Heart right ventricle (tissue), 16 donors: ENCODE measurements around the gene PEF1. TPM values are rescaled to one million over a fixed set of nuclear protein-coding genes. Genes with fewer than 3 reads are reported as not detected.

Source experiments
- ATAC-seq, 8 donors: fragments of 200-7000 bp; cut with Tn5 transposase; one replicate each; pipeline ENCODE4 v1.9.1; 2020; ENCODE audit warnings: mild to moderate bottlenecking in 8 of 8, moderate library complexity in 8 of 8, moderate number of reproducible peaks in 1 of 8
- DNase-seq, 2 donors: peaks; one replicate each; pipeline ENCODE4 v3.0.0-alpha.2; 2020
- H3K27ac ChIP-seq, 10 donors: fragments of 200-600 bp; sonication (generic) in 2 of 10; one replicate each; pipeline versions ENCODE4 v1.5.0 to v1.8.0; 2020 to 2022; ENCODE audit warnings: mild to moderate bottlenecking in 3 of 10
- H3K27me3 ChIP-seq, 7 donors: fragments of 200-600 bp; one replicate each; pipeline ENCODE4 v1.8.0; 2021 to 2022; ENCODE audit warnings: mild to moderate bottlenecking in 2 of 7
- H3K36me3 ChIP-seq, 9 donors: fragments of 200-600 bp; sonication (generic) in 1 of 9; one replicate each; pipeline versions ENCODE4 v1.5.0 to v1.8.0; 2020 to 2022; ENCODE audit warnings: mild to moderate bottlenecking in 2 of 9
- H3K4me1 ChIP-seq, 9 donors: fragments of 200-600 bp; sonication (generic) in 1 of 9; one replicate each; pipeline versions ENCODE4 v1.5.0 to v1.8.0; 2020 to 2022; ENCODE audit warnings: mild to moderate bottlenecking in 4 of 9
- H3K4me3 ChIP-seq, 10 donors: fragments of 200-600 bp; sonication (generic) in 2 of 10; one replicate each; pipeline versions ENCODE4 v1.5.0 to v1.8.0; 2020 to 2022; ENCODE audit warnings: mild to moderate bottlenecking in 7 of 10, moderate library complexity in 2 of 10
- H3K9me3 ChIP-seq, 11 donors: fragments of 200-600 bp in 10 of 11; sonication (generic) in 2 of 11; one replicate each; pipeline versions ENCODE4 v1.5.0 to v1.8.0; 2013 to 2022; ENCODE audit warnings: mild to moderate bottlenecking in 2 of 11, control low read depth in 1 of 11, moderate library complexity in 1 of 11
- CTCF ChIP-seq, 9 donors: fragments of 200-600 bp; sonication (generic) in 2 of 9; IDR thresholded peaks; one replicate each; pipeline versions ENCODE4 v1.5.0 to v1.8.0; 2021 to 2022; ENCODE audit warnings: antibody characterized with exemption in 9 of 9, mild to moderate bottlenecking in 5 of 9, moderate library complexity in 1 of 9
- WGBS, 2 donors: extraction: QIAGEN DNeasy Blood & Tissue Kit; methylation state at CpG; one replicate each; pipeline ENCODE4 v1.1.7; 2013; ENCODE audit warnings: inconsistent platforms in 1 of 2; 5-methylcytosine and 5-hydroxymethylcytosine counted together
- intact Hi-C, 10 donors: fragments of 100-400 bp; cut with DNase I; formaldehyde crosslinking; loops; one replicate each; pipeline versions ENCODE4 v1.11.1 to v1.14.2; 2022
- polyA plus RNA-seq, 2 donors: library from polyadenylated mRNA; stranded (reverse); fragments of 200-250 nt; gene quantifications; one replicate each; pipeline ENCODE4 v1.2.3, GENCODE V29; 2013
- total RNA-seq, 10 donors: library from RNA; stranded (reverse); fragmentation: NEBNext Ultra II Directional in 3 of 10; extraction: Animal tissue kit (Norgen Biotek cat#: 25700) in 3 of 10; gene quantifications; one replicate each; pipeline versions ENCODE4 v1.2.1 to v1.2.4, GENCODE V29; 2021 to 2023
- donor health status: Arrhythmogenic right ventricular cardiomyopathy.
- donor health status: ischemic (EF 13 %, LVEDD 7.1; RV severe dilation, severe dysfunction).
- donor health status: healthy with polysubstance abuse.
- donor health status: DM: no; HTN: yes; CAD: no.
- donor health status: DM: no; HTN: no; CAD: no.
- donor health status: ischemic (EF 25% LVEDD 6.9; RV normal size, moderate dysfunction).
- donor health status: ischemic (EF 25% LVEDD 5.7; RV mildly dilated, moderate dysfunction).
- donor health status: healthy.
- donor health status: DM: yes; HTN: yes; CAD: no.
- donor health status: Ischemic cardiomyopathy.
- donor health status: ischemic (EF 35%, LVEDD 5.7; RV mildly dilated, moderate dysfunction).
- donor health status: nonischemic (EF 11% LVEDD 7.7; RV severe dilation, severe dysfunction).
- donor health status: DM: yes; HTN: yes; CAD: no.
- donor health status: PGD.
- donor health status: ischemic (EF 29% LVEDD 5.4; RV normal size, mild dysfunction).
- donor health status: nonischemic (EF 23%, LVEDD 6.1; RV moderate dilation, normal function).

Gene PEF1
- total and polyA plus RNA-seq, 12 donors: 35.0 to 94.3 (median 40.0) TPM

GRCh38 chr1:31687601-31688000 lies 42.9 kb upstream of the PEF1 start:
- H3K27me3 ChIP-seq: no peaks in the 10 kb centered on the region
- H3K27ac ChIP-seq: no peak overlapping the region
- no peak for ATAC-seq
- no peak for DNase-seq
- no peaks in the 10 kb centered on the region for H3K9me3 ChIP-seq
- H3K4me1 ChIP-seq: no peaks in the 10 kb centered on the region
- peaks cover 0 to 31% (median 0%) of the 10 kb centered on the region in 9 donors for H3K36me3 ChIP-seq
- TF ChIP-seq CTCF (IDR thresholded peaks at IDR 0.05): no peak
- H3K4me3 ChIP-seq: no peak overlapping the region
- 84 to 88% methylated on average over 8 of the region's 8 CpGs for WGBS, 2 donors
- intact Hi-C loops: no loop called here

- no peak for ATAC-seq
- H3K36me3 ChIP-seq: peaks cover 0 to 43% (median 0%) of the 10 kb centered on the region in 9 donors
Observed at GRCh38 chr1:31685795-31686194, 41.1 kb upstream of the PEF1 start.

GRCh38 chr1:31683997-31684396 lies 39.3 kb upstream of the PEF1 start:
- Histone ChIP-seq H3K4me3 (no peak overlapping the region), H3K36me3 (peaks cover 0 to 37% (median 0%) of the 10 kb centered on the region in 9 donors), H3K4me1 (no peaks in the 10 kb centered on the region), H3K27me3 (no peaks in the 10 kb centered on the region), H3K9me3 (no peaks in the 10 kb centered on the region), H3K27ac (no peak overlapping the region)
- DNase-seq: no peak
- intact Hi-C loops: no loop called here
- peak in 3 of 8 donors; percentile 32 to 50 (median 46) for ATAC-seq
- peak in 6 of 9 donors; percentile 26 to 49 (median 34) for TF ChIP-seq CTCF (IDR thresholded peaks at IDR 0.05)
- 81 to 82% methylated on average over 11 of the region's 11 CpGs for WGBS, 2 donors

More at GRCh38 chr1:31685795-31686194, 41.1 kb upstream of the PEF1 start:
- H3K4me1 ChIP-seq: no peaks in the 10 kb centered on the region
- DNase-seq: no peak
- no peaks in the 10 kb centered on the region for H3K9me3 ChIP-seq
- 86% methylated on average over 8 of the region's 8 CpGs for WGBS, 2 donors
- no peak overlapping the region for H3K4me3 ChIP-seq
- TF ChIP-seq CTCF (IDR thresholded peaks at IDR 0.05): no peak
- H3K27ac ChIP-seq: no peak overlapping the region
- intact Hi-C loops: no loop called here
- H3K27me3 ChIP-seq: no peaks in the 10 kb centered on the region

GRCh38 chr1:31681415-31681814 lies 36.7 kb upstream of the PEF1 start:
- intact Hi-C loops: no loop called here
- no peak for TF ChIP-seq CTCF (IDR thresholded peaks at IDR 0.05)
- no peak for ATAC-seq
- Histone ChIP-seq H3K9me3 (no peaks in the 10 kb centered on the region), H3K27me3 (no peaks in the 10 kb centered on the region), H3K4me1 (no peaks in the 10 kb centered on the region), H3K27ac (no peak overlapping the region), H3K36me3 (peaks cover 0 to 31% (median 0%) of the 10 kb centered on the region in 9 donors), H3K4me3 (no peak overlapping the region)
- 68 to 69% methylated on average over 9 of the region's 9 CpGs for WGBS, 2 donors
- no peak for DNase-seq
